Activated CD4-positive, alpha-beta T cell treated with anti-CD3 and anti-CD28 coated beads, Interleukin-2, amount 10 ng/mL, durations not matched to agents 7 days and 5 days (primary cell): ENCODE measurements around the gene REC114. TPM values are rescaled to one million over a fixed set of nuclear protein-coding genes. Genes with fewer than 3 reads are reported as not detected.
A peak's percentile ranks its signal among the peaks of the same experiment; 100 is the strongest.
"Not testable (repeated sequence)": the region's sequence is repeated elsewhere in the genome, so short reads cannot be mapped to it uniquely, and the experiment has no call there.

Experiments used
- CTCF ChIA-PET: fragments of 350-600 bp; sonication (Branson Sonifier 250); formaldehyde crosslinking; loops from one replicate; lab custom pipeline; 2021; ENCODE audit warnings: antibody characterized with exemption; lab: Charles Lee
- POLR2A ChIA-PET: fragments of 350-600 bp; sonication (Branson Sonifier 250); formaldehyde crosslinking; loops from one replicate; lab custom pipeline; 2021; ENCODE audit warnings: antibody characterized with exemption; lab: Charles Lee
- DNase-seq: peaks from one replicate; pipeline ENCODE4 v3.0.0-alpha.2; 2020
- H3K27ac Mint-ChIP-seq: one replicate; pipeline ENCODE4 v1.8.0; 2021; ENCODE audit warnings: mild to moderate bottlenecking, moderate library complexity, mixed read lengths
- H3K27me3 Mint-ChIP-seq: one replicate; pipeline ENCODE4 v1.8.0; 2021; ENCODE audit warnings: mixed read lengths
- H3K36me3 Mint-ChIP-seq: one replicate; pipeline ENCODE4 v1.8.0; 2021; ENCODE audit warnings: low read depth, mixed read lengths
- H3K4me1 Mint-ChIP-seq: one replicate; pipeline ENCODE4 v1.8.0; 2021; ENCODE audit warnings: mixed read lengths
- H3K4me3 Mint-ChIP-seq: one replicate; pipeline ENCODE4 v1.8.0; 2021; ENCODE audit warnings: mild to moderate bottlenecking, moderate library complexity, mixed read lengths
- H3K9me3 Mint-ChIP-seq: one replicate; pipeline ENCODE4 v1.8.0; 2021; ENCODE audit warnings: mixed read lengths
- total RNA-seq, 2 experiments: library from RNA; stranded (reverse); gene quantifications; one replicate each; pipeline ENCODE4 v1.2.3, GENCODE V29; 2021

Gene REC114
- total RNA-seq, 2 experiments from 2014 or later, result not detected

GRCh38 chr15:73573037-73573436, 130.1 kb downstream of the REC114 start:
- DNase-seq, result no peak
- Mint-ChIP-seq H3K9me3 (no peaks in the 10 kb centered on the region), H3K4me1 (peaks cover 24% of the 10 kb centered on the region), H3K27ac (no peak overlapping the region), H3K36me3 (peaks cover 36% of the 10 kb centered on the region), H3K27me3 (no peaks in the 10 kb centered on the region), H3K4me3 (no peak overlapping the region)
- CTCF ChIA-PET, result no interaction called here
- POLR2A ChIA-PET, result no interaction called here

- H3K27ac Mint-ChIP-seq, result no peak overlapping the region
- POLR2A ChIA-PET, result no interaction called here
- H3K9me3 Mint-ChIP-seq, result no peaks in the 10 kb centered on the region
- H3K27me3 Mint-ChIP-seq, result no peaks in the 10 kb centered on the region
- CTCF ChIA-PET, result no interaction called here
- peaks cover 24% of the 10 kb centered on the region for H3K4me1 Mint-ChIP-seq
- no peak overlapping the region for H3K4me3 Mint-ChIP-seq
- H3K36me3 Mint-ChIP-seq, result peaks cover 36% of the 10 kb centered on the region
- no peak for DNase-seq
Measured at GRCh38 chr15:73573572-73573971, 130.6 kb downstream of the REC114 start.

GRCh38 chr15:73575636-73576247, 132.8 kb downstream of the REC114 start:
- H3K27me3 Mint-ChIP-seq, result no peaks in the 10 kb centered on the region
- peaks cover 17% of the 10 kb centered on the region for H3K4me1 Mint-ChIP-seq
- H3K27ac Mint-ChIP-seq, result no peak overlapping the region
- no peaks in the 10 kb centered on the region for H3K9me3 Mint-ChIP-seq
- ChIA-PET POLR2A (no interaction called here), CTCF (no interaction called here)
- H3K36me3 Mint-ChIP-seq, result peaks cover 26% of the 10 kb centered on the region
- DNase-seq, result no peak
- no peak overlapping the region for H3K4me3 Mint-ChIP-seq

- POLR2A ChIA-PET, result interaction anchor here (0.7 kb wide), 1 partner anchor 12 kb away, joined by 3 read pairs; no protein-coding TSS in a partner anchor
- H3K27me3 Mint-ChIP-seq, H3K4me1 Mint-ChIP-seq, H3K27ac Mint-ChIP-seq, H3K4me3 Mint-ChIP-seq, DNase-seq, H3K9me3 Mint-ChIP-seq: not testable (repeated sequence)
- peaks cover 17% of the 10 kb centered on the region for H3K36me3 Mint-ChIP-seq
- CTCF ChIA-PET, result interaction anchor here (1.1 kb wide), 1 partner anchor 58 kb away, joined by 3 read pairs; no protein-coding TSS in a partner anchor
Measured at GRCh38 chr15:73577593-73577992, 134.6 kb downstream of the REC114 start.

- POLR2A ChIA-PET, result no interaction called here
- Mint-ChIP-seq H3K9me3 (no peaks in the 10 kb centered on the region), H3K27me3 (no peaks in the 10 kb centered on the region), H3K36me3 (peaks cover 18% of the 10 kb centered on the region), H3K27ac (no peak overlapping the region), H3K4me3 (no peak overlapping the region), H3K4me1 (peaks cover 8% of the 10 kb centered on the region)
- CTCF ChIA-PET, result interaction anchor here (0.6 to 1.1 kb wide), 2 partner anchors 58 to 1851 kb away, joined by 3 read pairs; no protein-coding TSS in a partner anchor
- DNase-seq, result no peak
Measured at GRCh38 chr15:73578026-73578425, 135.1 kb downstream of the REC114 start.

GRCh38 chr15:73582851-73583379, 140.0 kb downstream of the REC114 start:
- Mint-ChIP-seq H3K4me3 (no peak overlapping the region), H3K27ac (no peak overlapping the region), H3K36me3 (peaks cover 24% of the 10 kb centered on the region), H3K27me3 (no peaks in the 10 kb centered on the region), H3K9me3 (no peaks in the 10 kb centered on the region), H3K4me1 (peaks cover 38% of the 10 kb centered on the region)
- CTCF ChIA-PET, result interaction anchor here (1.0 kb wide), 1 partner anchor 51 kb away, joined by 3 read pairs; the partner anchor contains the start of gene NPTN
- DNase-seq, result no peak
- POLR2A ChIA-PET, result no interaction called here

GRCh38 chr15:73583544-73583943, 140.6 kb downstream of the REC114 start:
- H3K27me3 Mint-ChIP-seq, result no peaks in the 10 kb centered on the region
- ChIA-PET CTCF (interaction anchor here (1.0 kb wide), 1 partner anchor 50 kb away, joined by 3 read pairs; the partner anchor contains the start of gene NPTN), POLR2A (no interaction called here)
- H3K4me3 Mint-ChIP-seq, result no peak overlapping the region
- H3K27ac Mint-ChIP-seq, result no peak overlapping the region
- H3K9me3 Mint-ChIP-seq, result no peaks in the 10 kb centered on the region
- peaks cover 26% of the 10 kb centered on the region for H3K36me3 Mint-ChIP-seq
- DNase-seq, result no peak
- H3K4me1 Mint-ChIP-seq, result peaks cover 38% of the 10 kb centered on the region

- ChIA-PET CTCF (interaction anchor here (1.4 kb wide), 1 partner anchor 21 kb away, joined by 3 read pairs; no protein-coding TSS in a partner anchor), POLR2A (no interaction called here)
- H3K36me3 Mint-ChIP-seq, result peaks cover 27% of the 10 kb centered on the region
- H3K27ac Mint-ChIP-seq, result no peak overlapping the region
- H3K27me3 Mint-ChIP-seq, result no peaks in the 10 kb centered on the region
- no peak for DNase-seq
- H3K4me1 Mint-ChIP-seq, result peaks cover 38% of the 10 kb centered on the region
- no peak overlapping the region for H3K4me3 Mint-ChIP-seq
- H3K9me3 Mint-ChIP-seq, result no peaks in the 10 kb centered on the region
Measured at GRCh38 chr15:73584699-73585420, 141.9 kb downstream of the REC114 start.

- Mint-ChIP-seq H3K9me3 (no peaks in the 10 kb centered on the region), H3K27me3 (no peaks in the 10 kb centered on the region), H3K4me3 (no peak overlapping the region), H3K27ac (peak overlapping the region; percentile 32), H3K4me1 (peaks cover 38% of the 10 kb centered on the region), H3K36me3 (peaks cover 27% of the 10 kb centered on the region)
- POLR2A ChIA-PET, result no interaction called here
- CTCF ChIA-PET, result interaction anchor here (1.4 kb wide), 1 partner anchor 50 kb away, joined by 4 read pairs; no protein-coding TSS in a partner anchor
- no peak for DNase-seq
Measured at GRCh38 chr15:73585871-73586654, 143.1 kb downstream of the REC114 start.

- H3K36me3 Mint-ChIP-seq, result peaks cover 24% of the 10 kb centered on the region
- no peaks in the 10 kb centered on the region for H3K27me3 Mint-ChIP-seq
- ChIA-PET CTCF (interaction anchor here (1.4 kb wide), 1 partner anchor 47 kb away, joined by 6 read pairs; no protein-coding TSS in a partner anchor), POLR2A (interaction anchor here (0.6 kb wide), 1 partner anchor 12 kb away, joined by 3 read pairs; no protein-coding TSS in a partner anchor)
- no peak overlapping the region for H3K4me3 Mint-ChIP-seq
- no peak overlapping the region for H3K27ac Mint-ChIP-seq
- H3K9me3 Mint-ChIP-seq, result no peaks in the 10 kb centered on the region
- no peak for DNase-seq
- peaks cover 28% of the 10 kb centered on the region for H3K4me1 Mint-ChIP-seq
Measured at GRCh38 chr15:73589766-73590165, 146.8 kb downstream of the REC114 start.

- Mint-ChIP-seq H3K9me3 (no peaks in the 10 kb centered on the region), H3K27ac (no peak overlapping the region), H3K4me3 (no peak overlapping the region), H3K4me1 (peaks cover 23% of the 10 kb centered on the region), H3K36me3 (peaks cover 24% of the 10 kb centered on the region), H3K27me3 (no peaks in the 10 kb centered on the region)
- DNase-seq, result no peak
- ChIA-PET CTCF (interaction anchor here (1.4 kb wide), 1 partner anchor 47 kb away, joined by 6 read pairs; no protein-coding TSS in a partner anchor), POLR2A (no interaction called here)
Measured at GRCh38 chr15:73590263-73590662, 147.3 kb downstream of the REC114 start.

- Mint-ChIP-seq H3K36me3 (peaks cover 7% of the 10 kb centered on the region), H3K27ac (peak overlapping the region; percentile 17), H3K4me1 (peaks cover 5% of the 10 kb centered on the region), H3K4me3 (no peak overlapping the region), H3K9me3 (no peaks in the 10 kb centered on the region), H3K27me3 (no peaks in the 10 kb centered on the region)
- ChIA-PET CTCF (no interaction called here), POLR2A (no interaction called here)
- DNase-seq, result no peak
Measured at GRCh38 chr15:73593304-73594074, 150.5 kb downstream of the REC114 start.
